ENCODE measurements around the gene IGFN1. TPM values are rescaled to one million over a fixed set of nuclear protein-coding genes. Genes with fewer than 3 reads are reported as not detected.

The IGFN1 gene
- total and polyA plus RNA-seq, 2 donors (not counting 3 experiments of a cell fraction or from before 2014, with no cell fraction given): not detected

DNA sequence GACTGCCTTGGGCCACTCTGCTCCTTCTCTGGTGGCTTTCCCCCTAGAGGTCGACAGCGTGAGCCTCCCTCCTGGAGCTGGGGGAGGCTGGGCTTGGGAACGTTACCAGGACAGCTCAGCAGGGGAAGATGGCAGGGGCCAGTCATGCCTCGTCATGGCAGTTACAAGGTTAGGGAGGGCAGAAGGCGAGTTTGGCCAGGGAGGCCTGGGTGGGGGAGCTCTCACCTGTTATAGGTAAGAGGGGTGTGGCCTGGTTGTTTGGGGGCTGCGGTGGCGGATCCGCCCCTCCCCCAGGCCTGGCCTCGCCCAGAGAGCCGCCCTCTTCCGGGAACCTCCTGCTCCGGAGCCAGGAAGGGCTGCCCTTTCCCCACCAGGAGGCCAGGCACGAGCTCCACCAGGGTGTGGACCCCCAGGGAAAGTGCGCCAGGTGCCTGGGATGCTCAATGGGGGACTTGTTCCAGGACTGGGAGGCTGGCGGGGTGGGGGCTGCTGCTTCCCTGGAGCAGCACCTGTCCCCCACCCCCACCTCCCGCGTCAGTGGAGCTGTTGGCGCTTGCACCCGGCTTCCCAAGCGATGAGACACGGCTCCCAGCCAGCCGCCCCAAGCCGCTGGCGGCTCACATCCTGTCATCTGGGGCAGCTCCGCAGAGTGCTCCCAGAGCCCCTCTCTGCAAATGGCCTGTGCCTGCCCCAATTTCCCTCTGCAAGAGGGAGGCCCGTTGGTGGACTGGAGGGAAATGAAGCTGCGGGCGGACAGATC lies 69.0 kb downstream of the IGFN1 start:
- H3K9me3 ChIP-seq (replicated peaks; ENCODE audit: control insufficient read depth, insufficient read depth, low read length): no peaks in the 10 kb centered on the region
- no TSS peak for BruUV-seq (replicated peaks)
- DNase-seq (ENCODE audit: low read depth, low spot score): no peak
- ChIA-PET POLR2A (no interaction called here), CTCF (interaction anchor here (0.7 to 2.3 kb wide), 4 partner anchors 36 to 104 kb away, joined by 3 to 18 read pairs (median 3); no protein-coding TSS in a partner anchor)
- intact Hi-C loops (cut with micrococcal nuclease) (no loop called here), dilution Hi-C loops (cut with MboI; ENCODE audit: extremely low pct_ligation_motif_present, low sequenced_read_pairs) (no loop called here)
- H3K4me1 ChIP-seq (ENCODE audit: control insufficient read depth, extremely low read depth, insufficient read depth, low read length): no peaks in the 10 kb centered on the region
- no peak overlapping the region for H3K27ac ChIP-seq (ENCODE audit: insufficient read depth, low read depth, low read length)
- H3K9me1 ChIP-seq (replicated peaks; ENCODE audit: control insufficient read depth, extremely low read depth, insufficient read depth, low read length): no peaks in the 10 kb centered on the region
- H3K27me3 ChIP-seq (ENCODE audit: control insufficient read depth in 2 of 2, insufficient read depth in 2 of 2, low read length in 2 of 2): peaks cover 14 to 16% of the 10 kb centered on the region in 2 experiments
- FAIRE-seq: no peak
- H3K4me3 ChIP-seq (replicated peaks in 1 of 3; ENCODE audit: insufficient read depth in 1 of 3, low read depth in 1 of 3, low read length in 3 of 3): no peak overlapping the region
- no peak overlapping the region for H3K9ac ChIP-seq (replicated peaks; ENCODE audit: extremely low read depth, insufficient read depth, low read length)
- H3K79me2 ChIP-seq (ENCODE audit: control insufficient read depth, insufficient read depth, low read length): no peaks in the 10 kb centered on the region
- H3K4me2 ChIP-seq (ENCODE audit: insufficient read depth, low read length): no peak overlapping the region
- no peaks in the 10 kb centered on the region for H3K36me3 ChIP-seq (ENCODE audit: control insufficient read depth in 2 of 2, extremely low read depth in 1 of 2, insufficient read depth in 2 of 2, low read length in 2 of 2)
- H2AFZ ChIP-seq (ENCODE audit: low read depth, low read length): no peak overlapping the region
- H4K20me1 ChIP-seq (replicated peaks; ENCODE audit: control insufficient read depth, extremely low read depth, insufficient read depth, low read length): no peaks in the 10 kb centered on the region
- TF ChIP-seq POLR2AphosphoS5 (IDR thresholded peaks at IDR 0.05; ENCODE audit: insufficient read depth, low read depth, low read length) (no peak), MYC (IDR thresholded peaks at IDR 0.05; ENCODE audit: low read depth, low read length) (no peak), CTCF (IDR thresholded peaks at IDR 0.05; ENCODE audit: extremely low read depth in 1 of 2, insufficient read depth in 1 of 2, low read depth in 1 of 2, low read length in 2 of 2) (no peak), EZH2 (IDR thresholded peaks at IDR 0.05; ENCODE audit: borderline replicate concordance, low read depth, low read length, severe bottlenecking) (no peak), JUN (IDR thresholded peaks at IDR 0.05; ENCODE audit: borderline replicate concordance, insufficient read depth, insufficient read length, low read depth) (no peak), GATA2 (IDR thresholded peaks at IDR 0.05; ENCODE audit: insufficient read depth, insufficient read length, low read depth, low read length) (no peak), FOS (IDR thresholded peaks at IDR 0.05; ENCODE audit: borderline replicate concordance, insufficient read depth, low read length) (no peak), POLR2A (IDR thresholded peaks at IDR 0.05; ENCODE audit: low read depth, low read length) (no peak)
- TF ChIP-seq, protein P1, sequence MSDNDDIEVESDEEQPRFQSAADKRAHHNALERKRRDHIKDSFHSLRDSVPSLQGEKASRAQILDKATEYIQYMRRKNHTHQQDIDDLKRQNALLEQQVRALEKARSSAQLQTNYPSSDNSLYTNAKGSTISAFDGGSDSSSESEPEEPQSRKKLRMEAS (IDR thresholded peaks at IDR 0.05; ENCODE audit: insufficient read depth, insufficient read length): no peak

Data from endothelial cell of umbilical vein (primary cell).